HCEC 1CT (cell line): ENCODE data around the gene ZNF525.
"Not testable (repeated sequence)": the region's sequence is repeated elsewhere in the genome, so short reads cannot be mapped to it uniquely, and the experiment has no call there.

ENCODE experiments used
- DNase-seq: peaks from one replicate; pipeline ENCODE4 v3.0.0-alpha.2; 2017

Gene ZNF525

GRCh38 chr19:53365134-53365898 lies at the start of gene ZNF525:
Gene ZNF525, plus strand, starts transcription at chr19:53365705. Its CDS starts 6,577 bp downstream, at chr19:53372282.
- DNase-seq: peak; percentile 9

DNA sequence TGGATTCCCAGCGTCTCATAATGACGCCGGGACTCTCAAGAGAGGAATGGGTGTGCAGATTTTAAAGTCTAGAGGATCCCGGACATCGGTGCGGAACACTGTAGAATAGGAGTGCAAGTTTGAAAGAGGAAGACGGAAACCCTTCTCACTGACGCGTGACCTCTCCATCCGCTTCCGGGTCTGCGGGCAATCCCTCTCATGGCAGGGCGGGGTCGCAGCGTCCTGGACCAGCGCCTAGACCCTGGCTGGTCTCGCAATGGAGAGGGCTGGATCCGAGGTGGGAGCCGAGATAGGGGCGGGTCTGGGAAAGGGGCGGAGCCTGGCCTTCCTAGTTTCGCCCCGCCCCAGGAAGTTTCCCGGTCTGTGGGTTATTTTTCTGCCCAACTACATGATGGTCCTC lies 36.5 kb upstream of the ZNF525 start:
- no peak for DNase-seq

- DNase-seq: no peak
These were observed 33.0 kb upstream of the ZNF525 start for GRCh38 chr19:53332484-53332883.

GRCh38 chr19:53333066-53333462 lies 32.4 kb upstream of the ZNF525 start:
- peak; percentile 29 for DNase-seq

- DNase-seq: peak; percentile 88
These were observed 31.7 kb upstream of the ZNF525 start, which contains the start of gene ZNF845 for GRCh38 chr19:53333463-53334449. Gene ZNF845, plus strand, starts transcription at chr19:53333749. Its CDS starts 7,559 bp downstream, at chr19:53341308.

DNA sequence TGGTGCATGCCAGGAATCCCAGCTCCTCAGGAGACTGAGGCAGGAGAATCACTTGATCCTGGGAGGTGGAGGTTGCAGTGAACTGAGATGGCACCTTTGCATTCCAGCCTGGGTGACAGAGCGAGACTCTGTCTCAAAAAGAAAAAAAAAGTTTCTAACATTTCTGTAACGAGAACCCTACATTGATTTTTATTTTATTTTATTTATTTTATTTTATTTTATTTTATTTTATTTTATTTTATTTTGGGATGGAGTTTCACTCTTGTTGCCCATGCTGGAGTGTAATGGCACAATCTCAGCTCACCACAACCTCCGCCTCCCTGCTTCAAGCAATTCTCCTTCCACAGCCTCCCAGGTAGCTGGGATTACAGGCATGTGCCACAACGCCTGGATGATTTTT lies 21.1 kb upstream of the ZNF525 start:
- not testable (repeated sequence) for DNase-seq

GRCh38 chr19:53355739-53356138 lies 9.8 kb upstream of the ZNF525 start:
- DNase-seq: no peak

GRCh38 chr19:53357821-53358581 lies 7.5 kb upstream of the ZNF525 start:
- DNase-seq: no peak

- not testable (repeated sequence) for DNase-seq
These were observed 5.4 kb upstream of the ZNF525 start for GRCh38 chr19:53360056-53360455.

GRCh38 chr19:53365899-53366493 lies 491 bp downstream of the ZNF525 start:
- DNase-seq: no peak

GRCh38 chr19:53372196-53372595 lies 6.7 kb downstream of the ZNF525 start:
- DNase-seq: no peak

DNA sequence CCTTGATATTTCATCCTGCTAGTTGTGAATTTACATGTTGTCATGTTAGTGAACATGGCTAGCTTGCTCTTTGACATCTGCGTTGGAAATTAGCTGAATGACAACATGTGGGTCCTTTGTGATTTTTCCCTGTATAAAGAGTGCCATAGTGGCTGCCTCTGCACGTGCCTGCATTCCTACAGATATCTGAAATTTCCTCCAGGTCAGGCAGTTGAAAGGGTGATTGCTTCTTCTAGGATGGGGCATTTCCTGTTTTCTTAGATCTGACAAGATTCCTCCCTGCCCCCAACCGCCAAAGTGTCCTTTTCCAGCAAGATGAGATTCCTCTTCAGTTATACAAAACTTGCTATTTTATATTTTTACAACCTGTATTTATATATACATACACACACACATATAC lies 8.8 kb downstream of the ZNF525 start:
- DNase-seq: no peak

GRCh38 chr19:53374743-53375142 lies 9.2 kb downstream of the ZNF525 start:
- no peak for DNase-seq

- DNase-seq: no peak
These were observed 15.9 kb downstream of the ZNF525 start for GRCh38 chr19:53381376-53381775.

- peak; percentile 32 for DNase-seq
These were observed 22.7 kb downstream of the ZNF525 start for GRCh38 chr19:53388168-53388567.

DNA sequence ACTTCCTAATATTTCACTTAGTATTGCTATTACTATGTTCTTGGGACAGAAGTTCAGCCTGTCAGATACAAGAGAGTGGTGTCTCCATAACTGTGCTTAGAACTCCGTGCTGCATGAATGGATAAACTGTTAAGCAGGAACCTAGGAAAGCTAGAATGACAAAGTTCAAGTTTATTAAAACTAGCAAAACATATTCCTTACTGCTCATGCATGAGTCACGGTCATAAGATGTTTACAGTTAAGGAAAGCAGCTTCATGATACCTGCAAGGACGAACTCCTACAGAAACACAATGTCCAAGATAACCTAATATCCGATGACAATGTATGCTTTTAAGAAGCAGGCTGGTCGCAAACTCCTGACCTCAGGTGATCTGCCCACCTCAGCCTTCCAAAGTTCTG lies 23.4 kb downstream of the ZNF525 start:
- peak; percentile 41 for DNase-seq

DNA sequence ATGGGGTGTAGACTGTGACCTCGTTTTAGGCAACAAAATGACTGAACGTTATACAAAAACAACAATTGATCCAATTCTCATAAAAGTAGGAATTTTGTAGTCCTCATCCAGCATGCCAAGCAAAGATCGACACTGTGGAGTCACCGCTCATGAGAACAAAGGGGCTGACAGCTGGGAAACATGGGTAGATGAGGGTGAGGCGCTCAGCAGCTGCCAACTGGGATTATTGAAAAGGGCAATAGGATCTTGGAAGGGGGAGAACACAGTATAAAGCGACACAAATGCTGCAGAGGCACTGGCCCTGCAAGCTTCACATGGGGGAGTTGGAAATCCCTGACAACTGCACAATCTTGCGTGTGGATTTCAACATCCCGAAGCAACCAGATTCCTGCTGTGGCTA lies 24.1 kb downstream of the ZNF525 start:
- DNase-seq: no peak

GRCh38 chr19:53389978-53390377 lies 24.5 kb downstream of the ZNF525 start:
- DNase-seq: no peak

DNA sequence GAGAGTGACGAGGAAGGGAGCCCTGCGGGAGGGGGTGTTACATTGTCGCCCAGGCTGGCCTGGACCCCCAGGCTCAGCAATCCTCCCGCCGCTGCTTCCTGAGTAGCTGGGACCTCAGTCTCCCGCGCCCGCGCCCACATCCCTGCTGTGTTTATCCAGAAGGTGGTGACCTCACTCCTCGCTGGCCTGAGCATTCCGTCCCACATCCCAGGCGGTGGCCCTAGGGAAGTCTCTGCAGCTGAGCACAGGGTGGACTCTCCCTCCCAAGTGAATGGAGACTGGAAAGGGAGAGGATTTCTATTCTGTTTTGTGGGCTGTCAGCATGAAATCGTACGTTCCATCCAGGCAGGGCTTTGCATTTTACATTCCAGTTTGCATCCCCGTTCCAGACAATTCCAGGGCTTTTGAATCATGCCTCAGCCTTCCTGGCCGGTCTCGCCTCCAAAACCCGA lies 29.0 kb downstream of the ZNF525 start:
- peak; percentile 52 for DNase-seq

DNA sequence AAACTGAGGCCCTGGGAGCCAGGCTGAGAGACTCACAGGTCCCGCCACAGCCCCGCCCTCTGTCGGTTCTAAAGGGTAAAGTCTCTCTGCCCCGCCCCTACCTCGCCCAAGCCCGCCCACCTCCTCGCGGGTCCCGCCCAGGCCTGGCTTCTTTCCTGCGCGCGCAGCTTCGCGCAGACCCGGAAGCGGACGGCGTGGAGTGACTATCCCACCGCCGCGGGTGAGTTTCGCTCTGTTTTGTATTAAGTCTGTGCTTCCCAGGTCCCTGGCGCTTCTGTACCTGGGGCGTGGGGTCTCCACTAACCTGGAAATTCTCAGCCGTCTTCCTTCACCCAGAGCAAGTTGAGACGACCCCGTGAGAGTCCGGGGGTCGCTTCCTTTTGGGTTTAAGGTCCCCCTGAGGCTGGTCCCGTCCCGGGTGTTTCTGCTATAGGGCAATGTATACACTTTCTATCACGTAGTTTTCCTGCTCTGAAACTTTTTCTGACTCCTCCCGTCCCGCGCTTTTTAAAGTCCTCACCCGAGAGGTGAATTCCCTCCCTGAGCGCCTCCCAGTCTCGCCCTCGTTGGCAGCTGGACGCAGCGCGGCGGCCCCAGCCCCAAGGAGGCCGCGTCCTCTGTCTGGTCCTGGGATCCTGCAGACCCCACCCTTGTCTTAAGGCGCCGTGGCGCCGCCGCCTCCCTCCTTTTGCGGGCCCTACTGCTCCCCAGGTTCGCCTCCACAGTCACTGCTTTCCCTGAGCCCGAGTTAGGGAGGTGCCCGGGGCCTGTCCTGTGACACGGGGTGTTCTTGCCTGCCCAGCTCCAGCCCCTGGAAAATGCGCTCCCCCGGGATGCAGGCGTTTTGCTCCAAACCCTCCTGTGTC lies 29.7 kb downstream of the ZNF525 start, which contains the start of gene ZNF765:
TSS of gene ZNF765 (plus strand) at position 176 of the 866 bp plus-strand sequence. CDS start 2,867 bp downstream, outside the sequence.
- peak; percentile 92 for DNase-seq
